NCI-H146 (cell line): ENCODE data around the gene TWSG1.
"Not testable (repeated sequence)": the region's sequence is repeated elsewhere in the genome, so short reads cannot be mapped to it uniquely, and the experiment has no call there.

Experiments used
- DNase-seq: peaks from one replicate; lab custom pipeline; 2025; lab: John Stamatoyannopoulos, UW

TWSG1 gene

GRCh38 chr18:9392726-9393125, 58.2 kb downstream of the TWSG1 start:
- DNase-seq = peak; percentile 52

GRCh38 chr18:9394046-9394445, 59.5 kb downstream of the TWSG1 start:
- DNase-seq = no peak

DNA sequence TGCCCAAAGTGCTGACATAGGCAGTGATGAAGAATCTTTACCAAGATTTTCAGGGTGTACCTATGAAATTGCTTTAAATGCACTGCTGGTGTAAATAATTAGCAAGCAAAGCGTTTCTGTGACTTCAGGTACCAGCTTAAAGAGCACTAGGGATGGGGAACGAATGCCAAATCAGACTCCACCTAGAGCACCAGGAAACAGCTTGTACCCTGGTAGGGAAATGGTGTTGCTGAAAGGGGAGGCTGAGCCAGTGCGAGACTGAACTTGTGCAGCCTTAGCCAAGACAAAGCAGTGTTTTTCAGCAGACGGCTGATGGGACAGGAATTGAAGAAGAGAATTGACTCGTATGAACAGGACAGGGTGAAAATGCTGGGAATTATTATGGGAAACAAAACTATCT, 65.6 kb downstream of the TWSG1 start:
- DNase-seq = no peak

DNA sequence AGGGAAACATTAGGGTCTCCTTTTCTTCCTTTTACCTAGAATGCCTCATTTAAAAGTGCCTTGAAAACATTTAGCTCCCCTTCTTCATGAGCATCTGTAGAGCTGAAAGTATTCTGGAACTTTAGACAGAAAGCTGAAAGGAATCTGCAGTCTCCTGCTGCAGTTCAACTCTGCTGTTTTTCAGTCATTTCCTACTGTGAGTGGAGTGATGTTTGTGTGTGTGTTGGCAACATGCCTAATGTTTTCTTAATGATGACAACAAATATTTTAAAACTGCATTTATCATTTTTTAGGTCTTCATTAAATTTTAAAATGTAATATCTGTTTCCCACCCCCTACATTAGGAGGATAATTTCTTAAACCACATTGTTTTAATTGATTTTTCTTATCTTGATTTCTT, 66.6 kb downstream of the TWSG1 start:
- DNase-seq = no peak

- not testable (repeated sequence) for DNase-seq
These were observed 67.9 kb downstream of the TWSG1 start for GRCh38 chr18:9402358-9403007.

DNA sequence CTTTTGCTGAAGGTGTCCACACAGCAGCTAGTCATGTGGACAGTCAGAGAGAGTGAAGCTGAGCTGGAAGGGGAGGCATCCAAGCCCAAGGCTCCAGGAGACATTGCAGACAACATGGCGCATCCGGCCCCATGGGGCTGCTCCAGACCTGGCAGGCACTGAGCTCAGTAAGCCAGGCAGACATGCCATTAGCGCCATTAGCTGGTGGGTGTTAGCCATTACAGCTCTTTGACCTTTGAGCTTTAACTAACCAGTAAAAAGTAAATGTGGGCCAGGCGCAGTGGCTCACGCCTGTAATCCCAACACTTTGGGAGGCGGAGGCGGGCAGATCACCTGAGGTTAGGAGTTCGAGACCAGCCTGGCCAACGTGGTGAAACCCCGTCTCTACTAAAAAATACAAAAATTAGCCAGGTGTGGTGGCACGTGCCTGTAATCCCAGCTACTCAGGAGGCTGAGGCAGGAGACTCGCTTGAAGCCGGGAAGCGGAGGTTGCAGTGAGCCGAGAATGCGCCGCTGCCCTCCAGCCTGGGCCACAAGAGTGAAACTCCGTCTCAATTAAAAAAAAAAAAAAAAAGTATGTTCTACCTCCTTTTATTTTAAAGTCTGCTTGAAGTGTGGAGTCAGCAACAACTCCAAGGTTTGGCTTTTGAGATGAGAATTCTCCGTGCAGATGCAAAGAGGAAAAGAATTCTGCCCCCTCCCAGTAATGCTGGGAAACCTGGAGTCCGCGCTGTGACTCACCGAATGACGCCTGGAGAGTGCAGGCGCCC, 69.4 kb downstream of the TWSG1 start:
- DNase-seq = peak; percentile 51

- DNase-seq = no peak
These were observed 70.0 kb downstream of the TWSG1 start for GRCh38 chr18:9404565-9405060.

GRCh38 chr18:9405130-9405529, 70.6 kb downstream of the TWSG1 start:
- no peak for DNase-seq

- DNase-seq = no peak
These were observed 71.4 kb downstream of the TWSG1 start for GRCh38 chr18:9405977-9406376.

GRCh38 chr18:9410515-9410914, 75.9 kb downstream of the TWSG1 start:
- DNase-seq = no peak

DNA sequence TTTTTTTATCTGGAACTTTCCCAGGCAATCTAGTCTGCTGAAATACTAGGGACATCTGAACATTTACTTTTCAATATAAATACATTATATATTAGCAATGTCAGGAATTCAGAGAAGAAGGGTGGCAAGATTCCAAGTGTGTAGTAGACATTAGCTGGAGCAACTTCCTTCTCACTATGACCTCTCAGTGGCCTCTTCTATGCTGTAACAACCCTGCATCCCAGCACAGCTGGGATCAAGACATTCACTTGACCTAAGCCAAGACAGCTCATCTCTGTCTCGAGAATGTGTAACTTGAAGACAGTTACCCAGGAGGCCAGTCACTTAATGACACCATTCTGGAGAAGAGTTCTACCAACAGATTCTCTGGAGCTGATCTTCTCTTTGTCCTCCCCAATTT, 79.0 kb downstream of the TWSG1 start:
- DNase-seq = no peak

DNA sequence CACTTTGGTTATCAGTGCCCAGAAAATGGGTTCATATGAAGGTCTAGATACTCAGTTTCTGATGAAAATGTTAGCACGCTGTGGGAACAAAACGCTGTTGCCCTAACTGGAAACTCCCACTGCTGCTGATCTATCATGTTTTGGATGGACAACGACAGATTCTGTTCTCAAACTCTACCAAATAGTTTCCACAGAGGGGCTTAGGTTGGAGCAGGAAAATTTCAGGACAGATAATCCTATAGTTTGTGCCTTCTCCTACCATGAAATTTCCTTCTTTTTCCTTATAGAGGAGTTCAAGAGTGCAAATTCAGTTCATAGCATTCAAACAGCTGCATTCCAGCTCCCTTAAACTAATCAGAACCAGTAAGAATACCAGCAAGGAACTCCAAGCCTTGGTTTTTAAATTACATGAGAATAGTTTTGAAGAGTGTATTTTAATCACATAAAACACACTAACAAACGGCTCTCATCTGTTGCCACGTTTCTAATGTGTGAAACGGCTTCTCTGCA, 82.0 kb downstream of the TWSG1 start:
- DNase-seq = no peak

GRCh38 chr18:9417073-9417851, 82.7 kb downstream of the TWSG1 start:
- peak; percentile 68 for DNase-seq

DNA sequence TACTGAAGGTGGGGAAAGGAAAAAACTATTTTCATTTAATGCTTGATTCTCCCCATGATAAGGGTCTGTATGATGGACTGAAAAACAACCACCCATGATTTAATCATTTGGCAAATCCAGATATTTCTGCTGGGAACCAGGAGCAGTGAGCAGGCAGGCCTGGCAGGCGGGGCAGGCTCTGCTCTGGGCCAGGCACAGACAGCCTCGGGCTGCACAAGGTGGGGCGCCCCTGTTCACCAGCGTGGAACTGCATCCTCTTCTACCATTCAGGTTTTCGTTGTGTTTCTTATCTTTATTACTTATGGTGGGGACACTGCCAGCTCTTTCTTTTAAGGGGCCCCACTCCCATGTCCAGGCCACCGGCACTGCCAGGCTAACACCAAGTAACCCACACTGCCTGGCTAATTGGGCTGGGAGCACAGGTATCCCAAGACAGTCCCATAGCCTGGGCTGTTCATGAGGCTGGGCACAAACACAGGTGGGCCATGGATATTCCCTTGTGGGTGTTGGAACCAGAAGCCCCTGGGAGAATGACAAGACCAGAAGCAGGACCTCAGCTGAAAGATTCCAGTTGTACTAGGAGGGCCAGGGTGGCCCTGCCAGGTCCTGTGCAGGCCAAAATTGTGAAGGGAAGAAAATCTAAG, 83.6 kb downstream of the TWSG1 start:
- DNase-seq = no peak

DNA sequence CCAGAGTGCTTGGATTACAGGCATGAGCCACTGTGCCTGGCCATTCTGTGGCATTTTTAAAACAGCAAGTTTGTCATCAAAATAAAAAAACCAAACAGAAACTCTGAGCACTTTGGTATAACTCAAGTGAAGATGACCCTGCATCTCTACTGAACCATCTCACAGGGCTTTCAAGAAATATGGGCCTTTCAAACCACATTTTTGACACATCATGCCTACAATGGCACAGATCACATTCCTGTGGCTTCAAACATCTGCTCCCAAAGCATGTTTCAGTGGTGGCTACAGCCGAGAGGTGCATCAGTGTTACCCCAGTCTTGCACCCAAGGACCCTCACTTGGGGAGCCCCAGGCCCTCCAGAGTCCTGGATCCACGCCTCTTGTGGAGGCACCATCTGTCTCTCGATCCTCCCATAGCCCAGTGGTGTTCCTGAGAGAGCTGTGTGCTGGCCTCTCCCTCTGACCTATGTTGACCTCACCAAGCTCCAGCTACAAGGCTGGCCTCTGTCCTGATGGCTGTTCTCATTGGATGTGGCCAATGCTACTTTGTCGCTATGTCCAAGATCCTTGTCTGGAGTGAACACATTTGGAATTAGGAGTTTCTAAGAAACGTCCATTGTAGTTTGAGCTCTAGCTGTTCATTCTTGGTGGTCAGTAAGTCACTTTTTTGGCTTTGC, 85.5 kb downstream of the TWSG1 start:
- no peak for DNase-seq

GRCh38 chr18:9421096-9421900, 86.7 kb downstream of the TWSG1 start:
- no peak for DNase-seq

GRCh38 chr18:9421901-9422327, 87.3 kb downstream of the TWSG1 start:
- no peak for DNase-seq

DNA sequence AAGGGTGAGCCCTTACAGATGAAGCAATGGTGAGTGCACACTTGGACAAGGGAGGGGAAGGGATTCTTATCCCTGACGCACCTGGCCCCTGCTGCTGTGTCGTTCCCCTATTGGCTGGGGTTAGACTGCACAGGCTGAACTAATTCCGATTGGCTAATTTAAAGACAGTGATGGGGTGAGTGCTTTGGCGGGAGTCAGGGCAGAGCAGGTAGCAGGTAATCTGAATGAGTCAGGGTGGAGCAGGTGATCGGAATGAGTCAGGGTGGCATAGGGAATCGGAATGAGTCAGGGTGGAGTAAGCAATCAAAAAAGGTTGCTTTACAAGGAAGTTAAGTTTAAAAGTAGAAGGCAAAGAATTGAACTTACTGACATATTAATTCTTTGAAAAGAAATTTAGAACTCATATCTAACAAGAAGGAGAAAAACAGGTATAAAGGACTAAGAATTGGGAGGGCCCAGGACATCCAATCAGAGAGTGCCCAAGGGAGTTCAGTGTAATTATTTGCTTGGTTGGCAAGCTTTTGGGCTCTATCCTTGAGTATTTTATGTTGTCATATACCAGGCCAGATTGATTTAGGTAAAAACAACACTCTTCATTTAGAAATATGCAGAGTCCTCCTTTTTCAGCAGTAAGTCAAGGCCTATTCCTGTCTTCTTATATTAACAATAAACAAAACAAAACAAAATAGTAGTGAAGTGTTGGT, 88.4 kb downstream of the TWSG1 start:
- DNase-seq = no peak

DNA sequence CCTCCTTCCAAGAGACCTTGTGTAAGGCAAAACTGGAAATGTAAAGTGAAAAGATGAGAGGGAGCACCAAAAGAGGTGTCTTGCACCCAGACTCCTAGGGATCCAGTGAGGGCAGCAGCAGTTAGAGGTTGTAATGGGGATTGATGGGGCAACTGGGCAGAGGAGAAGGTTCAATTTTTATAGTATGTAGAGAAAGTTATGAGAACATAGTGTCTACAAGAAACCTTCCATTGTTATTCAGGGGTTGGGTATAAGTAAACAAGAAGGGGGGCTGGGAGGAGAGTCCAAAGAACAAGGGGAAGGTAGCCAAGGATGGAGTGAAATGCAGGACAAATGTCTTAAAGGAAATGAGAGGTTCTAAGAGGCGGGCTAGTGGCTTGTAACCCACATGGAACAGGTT, 89.1 kb downstream of the TWSG1 start:
- not testable (repeated sequence) for DNase-seq

GRCh38 chr18:9424235-9424634, 89.7 kb downstream of the TWSG1 start:
- not testable (repeated sequence) for DNase-seq
